Right lobe of liver (tissue), 4 donors: Measurements from ENCODE around the gene PGA4.
"Not testable (repeated sequence)": the region's sequence is repeated elsewhere in the genome, so short reads cannot be mapped to it uniquely, and the experiment has no call there.

Source experiments
- CTCF ChIP-seq, 4 donors: fragments of 200-600 bp in 3 of 4; fragments of 450-650 bp in 1 of 4; IDR thresholded peaks; one replicate each; pipeline versions ENCODE4 v1.5.1 to v1.8.0; 2016 to 2022; ENCODE audit warnings: antibody characterized with exemption in 4 of 4, mild to moderate bottlenecking in 2 of 4
- POLR2A ChIP-seq: fragments of 450-650 bp; IDR thresholded peaks from one replicate; pipeline ENCODE4 v1.6.1; 2017; ENCODE audit warnings: antibody characterized with exemption, mild to moderate bottlenecking
- donor health status: DM: no; HTN: no; CAD: no.
- donor health status: DM: no; HTN: no; CAD: no.
- donor health status: DM: no; HTN: yes; CAD: no.

- TF ChIP-seq CTCF (IDR thresholded peaks at IDR 0.05); POLR2A: not testable (repeated sequence)
Measured at GRCh38 chr11:61207636-61208310, 14.4 kb upstream of the PGA4 start.
